Right ventricle myocardium inferior (tissue), 1 donor: ENCODE data around the gene RIBC1. TPM values are rescaled to one million over a fixed set of nuclear protein-coding genes. Genes with fewer than 3 reads are reported as not detected.
"Not testable (repeated sequence)": the region's sequence is repeated elsewhere in the genome, so short reads cannot be mapped to it uniquely, and the experiment has no call there.

Experiments
- ATAC-seq: fragments of 200-7000 bp; cut with Tn5 transposase; one replicate; pipeline ENCODE4 v1.9.1; 2020; ENCODE audit warnings: mild to moderate bottlenecking, moderate library complexity
- DNase-seq: peaks from one replicate; pipeline ENCODE4 v3.0.0; 2021; ENCODE audit errors: missing footprints
- intact Hi-C: fragments of 100-400 bp; cut with DNase I; formaldehyde crosslinking; loops from one replicate; pipeline ENCODE4 v1.11.0; 2022
- total RNA-seq: library from RNA; stranded (reverse); fragmentation: NEBNext Ultra II Directional; extraction: Animal tissue kit (Norgen Biotek cat#: 25700); gene quantifications from one replicate; pipeline ENCODE4 v1.2.1, GENCODE V29; 2021
- donor health status: DM: no; HTN: yes; CAD: no; lungs with severe emphysema.

RIBC1 gene
- total RNA-seq, 1 donor from 2014 or later = 0.62 TPM

GRCh38 chrX:53433651-53434639, 11.3 kb downstream of the RIBC1 start, which contains the start of gene HSD17B10:
Gene HSD17B10, minus strand, starts transcription at chrX:53434370. Its CDS starts 25 bp downstream, at chrX:53434345.
- peak; percentile 96 for DNase-seq
- peak; percentile 99 for ATAC-seq
- intact Hi-C loops = loop anchor here (10.0 kb wide), 1 partner anchor 149 kb away; the partner anchor contains the start of gene IQSEC2

- DNase-seq (peak; percentile 68), ATAC-seq (no peak)
- intact Hi-C loops = loop anchor here (2.0 to 10.0 kb wide), 2 partner anchors 117 to 151 kb away; partner anchors contain the start of gene IQSEC2
Measured at GRCh38 chrX:53435997-53436396, 13.3 kb downstream of the RIBC1 start.

DNA sequence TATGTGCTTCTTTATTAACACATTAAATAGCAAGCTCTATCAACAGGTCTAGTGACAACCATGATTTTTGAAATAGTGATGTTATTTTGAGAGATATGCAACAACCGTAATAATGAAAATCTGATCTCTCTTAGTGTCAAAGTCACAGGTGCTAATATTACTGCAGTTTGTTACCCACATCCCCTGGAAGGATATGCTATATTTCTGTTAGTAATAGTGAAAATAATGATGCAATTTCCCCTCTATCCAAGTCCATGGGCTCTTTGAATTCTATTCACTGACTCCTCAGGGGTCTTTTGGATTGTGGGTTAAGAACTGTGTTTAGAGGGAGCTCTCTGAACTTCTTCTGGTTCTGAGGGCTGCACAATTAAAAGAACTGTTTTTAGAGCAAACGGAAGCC, 14.5 kb downstream of the RIBC1 start:
- intact Hi-C loops = loop anchor here (2.0 to 10.0 kb wide), 2 partner anchors 118 to 152 kb away; partner anchors contain the start of gene IQSEC2
- ATAC-seq (no peak), DNase-seq (no peak)

DNA sequence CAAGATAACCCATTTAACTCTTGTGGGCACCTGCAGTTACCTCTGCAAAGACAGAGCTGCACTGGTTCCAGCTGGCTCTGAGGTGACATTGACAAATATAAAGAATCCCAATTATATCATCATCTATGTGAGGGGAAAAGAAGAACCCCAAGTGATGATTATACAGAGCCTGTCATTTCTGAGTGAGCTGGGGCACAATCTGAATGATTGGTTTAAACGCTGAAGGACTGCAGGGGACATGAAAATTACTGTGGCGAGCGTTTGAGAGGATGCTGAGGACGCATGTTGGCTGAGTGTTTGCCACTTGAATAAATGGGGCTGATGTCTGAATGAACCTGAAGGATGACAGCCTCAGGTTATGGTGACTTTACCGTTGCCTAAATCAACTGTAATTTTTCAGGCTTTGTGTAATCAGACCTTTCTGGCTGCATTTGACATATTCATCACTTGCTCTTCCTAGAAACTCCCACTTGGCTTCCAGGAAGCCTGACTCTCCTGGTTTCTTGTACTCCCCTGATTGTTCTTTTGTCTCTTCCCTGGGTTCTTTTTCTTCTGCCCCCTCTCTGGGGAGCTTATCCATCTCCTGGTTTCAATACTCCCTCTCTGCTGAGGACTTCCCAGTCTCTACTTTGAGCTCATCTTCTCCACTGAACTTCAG, 15.6 kb downstream of the RIBC1 start:
- intact Hi-C loops = loop anchor here (10.0 kb wide), 1 partner anchor 154 kb away; the partner anchor contains the start of gene IQSEC2
- no peak for DNase-seq
- ATAC-seq = no peak

GRCh38 chrX:53438832-53439230, 16.2 kb downstream of the RIBC1 start:
- intact Hi-C loops = loop anchor here (10.0 kb wide), 1 partner anchor 154 kb away; the partner anchor contains the start of gene IQSEC2
- DNase-seq (no peak), ATAC-seq (no peak)

DNA sequence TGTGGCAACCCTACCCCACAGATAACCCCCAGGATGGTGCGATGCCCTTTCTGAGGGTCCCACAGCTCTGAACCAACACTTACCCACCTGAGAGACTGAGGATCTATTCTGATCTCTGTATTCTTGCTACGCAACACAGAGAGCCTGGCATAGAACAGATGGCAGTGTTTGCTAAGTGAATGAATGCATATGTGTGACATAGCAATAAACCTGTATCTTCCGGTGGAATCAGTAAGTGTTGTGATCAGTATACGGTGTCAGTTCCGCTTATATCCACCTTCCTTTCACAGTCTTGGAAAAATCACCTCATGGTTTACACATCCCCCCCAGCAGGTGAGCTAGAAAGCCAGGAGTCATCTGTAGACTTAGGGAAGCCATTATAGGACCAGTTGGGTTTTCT, 17.4 kb downstream of the RIBC1 start:
- intact Hi-C loops = no loop called here
- ATAC-seq = no peak
- no peak for DNase-seq

GRCh38 chrX:53440621-53441517, 18.2 kb downstream of the RIBC1 start:
- peak; percentile 74 for DNase-seq
- intact Hi-C loops = no loop called here
- peak; percentile 54 for ATAC-seq

- ATAC-seq = peak; percentile 94
- DNase-seq = peak; percentile 90
- intact Hi-C loops = no loop called here
Measured at GRCh38 chrX:53441531-53442321, 19.1 kb downstream of the RIBC1 start.

DNA sequence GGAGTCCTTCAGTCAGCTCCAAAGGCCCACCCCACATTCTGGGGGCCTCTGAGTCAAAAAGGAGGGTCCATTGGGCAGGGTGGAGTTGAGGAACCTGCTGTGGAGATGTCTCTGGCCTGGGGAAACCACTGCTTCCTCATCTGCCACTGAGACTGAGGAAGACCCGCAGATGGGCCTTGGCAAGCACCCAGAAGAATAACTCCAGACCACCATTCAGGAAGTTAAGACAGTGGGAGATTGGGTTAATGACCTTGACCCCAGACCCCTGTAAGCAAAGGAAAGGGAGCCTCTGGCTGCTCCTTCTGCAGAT, 19.6 kb downstream of the RIBC1 start:
- no peak for DNase-seq
- ATAC-seq = no peak
- intact Hi-C loops = no loop called here

DNA sequence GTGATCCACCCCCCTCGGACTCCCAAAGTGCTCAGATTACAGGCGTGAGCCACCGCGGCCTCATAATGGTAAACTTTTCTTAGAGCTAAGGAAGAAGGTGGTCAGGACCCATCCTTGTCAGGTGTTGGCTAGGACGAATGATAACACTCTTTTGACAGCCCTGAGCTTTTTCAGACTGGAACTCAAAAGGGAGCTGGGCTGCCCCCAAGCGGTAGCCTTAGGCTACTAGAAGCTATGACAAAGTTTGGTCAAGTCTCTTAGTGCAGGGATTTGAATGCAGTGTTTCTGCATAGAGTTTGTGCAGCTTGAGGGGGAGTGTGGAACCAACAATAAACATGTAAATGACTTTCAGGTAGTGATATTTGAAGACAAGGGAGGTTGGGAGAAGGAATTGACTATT, 23.3 kb downstream of the RIBC1 start:
- DNase-seq (no peak), ATAC-seq (no peak)
- intact Hi-C loops = no loop called here

- DNase-seq = no peak
- intact Hi-C loops = no loop called here
- no peak for ATAC-seq
Measured at GRCh38 chrX:53447441-53447840, 24.8 kb downstream of the RIBC1 start.

DNA sequence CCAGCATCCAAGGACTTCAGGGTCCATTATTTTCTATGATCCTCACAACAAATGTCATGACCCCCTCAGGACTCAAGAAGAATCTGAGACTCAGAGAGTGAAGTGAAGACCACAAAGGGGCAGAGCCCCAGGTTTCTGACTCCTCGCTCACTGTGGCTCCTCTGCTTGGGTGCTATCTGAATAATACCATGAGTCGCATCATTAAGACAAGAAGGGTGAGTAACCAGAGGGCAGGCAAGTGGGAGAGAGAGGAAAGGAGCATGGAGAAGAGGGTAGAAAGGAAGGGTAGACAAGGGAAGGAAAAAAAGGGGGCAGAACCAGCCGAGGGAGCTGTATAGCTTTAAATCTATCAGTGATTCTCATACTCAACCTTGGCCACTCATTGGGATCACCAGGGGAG, 27.0 kb downstream of the RIBC1 start:
- ATAC-seq (no peak), DNase-seq (no peak)
- intact Hi-C loops = no loop called here

GRCh38 chrX:53452812-53453211, 30.1 kb downstream of the RIBC1 start:
- intact Hi-C loops = no loop called here
- ATAC-seq (no peak), DNase-seq (no peak)

- intact Hi-C loops = no loop called here
- ATAC-seq (no peak), DNase-seq (no peak)
Measured at GRCh38 chrX:53456254-53456653, 33.6 kb downstream of the RIBC1 start.

GRCh38 chrX:53458082-53458481, 35.4 kb downstream of the RIBC1 start:
- no peak for ATAC-seq
- intact Hi-C loops = no loop called here
- DNase-seq = no peak

- intact Hi-C loops, ATAC-seq, DNase-seq: not testable (repeated sequence)
Measured at GRCh38 chrX:53468659-53469058, 46.0 kb downstream of the RIBC1 start.

DNA sequence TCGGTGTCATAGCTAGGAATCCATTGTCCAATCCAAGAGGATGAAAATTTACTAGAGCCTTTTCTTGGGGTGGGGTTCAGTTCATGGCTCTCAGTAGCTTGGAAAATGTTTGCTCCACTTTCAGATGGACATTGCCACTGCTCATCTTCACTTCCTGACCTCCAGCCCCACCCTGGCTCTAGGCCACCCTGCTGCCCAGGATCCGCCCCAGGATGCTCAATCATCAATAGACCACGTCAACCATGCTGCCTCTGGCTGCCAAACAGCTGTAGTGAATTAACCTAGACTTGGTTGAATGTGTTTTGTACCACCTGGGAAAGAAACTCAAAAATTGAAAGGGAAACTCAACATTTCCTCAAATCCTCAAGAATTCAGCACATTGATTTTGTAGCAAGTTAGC, 48.7 kb downstream of the RIBC1 start:
- ATAC-seq (no peak), DNase-seq (no peak)
- intact Hi-C loops = no loop called here

- intact Hi-C loops = no loop called here
- DNase-seq (no peak), ATAC-seq (no peak)
Measured at GRCh38 chrX:53474707-53475106, 52.0 kb downstream of the RIBC1 start.
